Peyer's patch (tissue), 4 donors: Measurements from ENCODE around the gene CIB4.

Source experiments
- POLR2A ChIP-seq, 2 donors: fragments of 450-650 bp; IDR thresholded peaks; one replicate each; pipeline ENCODE4 v1.5.1; 2017; ENCODE audit warnings: antibody characterized with exemption in 2 of 2, mild to moderate bottlenecking in 2 of 2, moderate library complexity in 2 of 2
- TF ChIP-seq, protein P1 (sequence below), 6 experiments: fragments of 450-650 bp in 4 of 6; fragments of 200-600 bp in 2 of 6; sonication (generic) in 1 of 6; IDR thresholded peaks; one replicate each; pipeline ENCODE4 v1.5.1; 2017 to 2019; ENCODE audit warnings: antibody characterized with exemption in 6 of 6, mild to moderate bottlenecking in 3 of 6, moderate library complexity in 1 of 6

DNA sequence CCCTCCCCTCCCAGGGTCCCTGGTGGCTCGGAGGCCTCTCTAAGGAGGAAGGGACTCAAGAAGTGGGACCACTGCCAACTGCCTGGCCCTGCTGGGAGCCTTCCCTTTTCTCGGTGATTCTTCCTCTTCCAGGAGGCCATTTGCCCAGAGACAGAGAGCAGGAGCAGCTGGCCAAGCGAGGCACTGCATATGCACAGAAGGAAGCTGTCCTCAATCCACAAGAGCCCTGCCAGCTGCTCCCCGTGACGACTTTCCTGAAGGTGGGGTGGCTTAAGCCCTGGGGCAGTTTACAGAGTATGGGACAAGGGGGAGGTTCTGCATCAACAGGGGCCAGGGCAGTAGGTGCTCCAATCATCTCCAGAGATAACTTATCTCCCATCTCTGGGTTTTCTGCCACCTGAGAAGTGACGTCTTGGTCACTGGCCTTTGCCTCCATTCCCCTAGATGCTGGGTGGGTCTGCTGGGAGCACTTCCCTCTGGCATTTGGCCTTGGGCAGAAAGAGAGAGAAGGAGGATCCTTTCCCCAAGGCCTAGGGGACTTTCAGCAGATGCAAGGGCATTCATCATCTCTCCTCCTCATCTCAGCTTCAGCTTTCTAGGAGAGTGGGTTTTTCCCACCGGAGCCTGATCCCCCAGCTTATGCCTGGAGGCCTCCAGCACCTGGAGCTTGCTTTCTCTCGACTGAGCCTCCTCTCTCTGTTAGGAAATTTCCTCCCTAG is 28.5 kb downstream of the CIB4 start:
- TF ChIP-seq, protein P1, sequence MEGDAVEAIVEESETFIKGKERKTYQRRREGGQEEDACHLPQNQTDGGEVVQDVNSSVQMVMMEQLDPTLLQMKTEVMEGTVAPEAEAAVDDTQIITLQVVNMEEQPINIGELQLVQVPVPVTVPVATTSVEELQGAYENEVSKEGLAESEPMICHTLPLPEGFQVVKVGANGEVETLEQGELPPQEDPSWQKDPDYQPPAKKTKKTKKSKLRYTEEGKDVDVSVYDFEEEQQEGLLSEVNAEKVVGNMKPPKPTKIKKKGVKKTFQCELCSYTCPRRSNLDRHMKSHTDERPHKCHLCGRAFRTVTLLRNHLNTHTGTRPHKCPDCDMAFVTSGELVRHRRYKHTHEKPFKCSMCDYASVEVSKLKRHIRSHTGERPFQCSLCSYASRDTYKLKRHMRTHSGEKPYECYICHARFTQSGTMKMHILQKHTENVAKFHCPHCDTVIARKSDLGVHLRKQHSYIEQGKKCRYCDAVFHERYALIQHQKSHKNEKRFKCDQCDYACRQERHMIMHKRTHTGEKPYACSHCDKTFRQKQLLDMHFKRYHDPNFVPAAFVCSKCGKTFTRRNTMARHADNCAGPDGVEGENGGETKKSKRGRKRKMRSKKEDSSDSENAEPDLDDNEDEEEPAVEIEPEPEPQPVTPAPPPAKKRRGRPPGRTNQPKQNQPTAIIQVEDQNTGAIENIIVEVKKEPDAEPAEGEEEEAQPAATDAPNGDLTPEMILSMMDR (IDR thresholded peaks at IDR 0.05), result no peak
- no peak for TF ChIP-seq POLR2A (IDR thresholded peaks at IDR 0.05)
